BLaER1 treated with 17β-estradiol and CSF1 and Interleukin-3, amounts not matched to agents 10 nM and 100 nM (cell line): Measurements from ENCODE around the gene LITAF.
A peak's percentile ranks its signal among the peaks of the same experiment; 100 is the strongest.

Experiments
- H3K27ac ChIP-seq, 11 experiments: shearing (Covaris generic); formaldehyde crosslinking; 2 replicates each; pipeline ENCODE4 v1.8.1; 2022
- H3K27me3 ChIP-seq, 11 experiments: shearing (Covaris generic); formaldehyde crosslinking; 2 replicates each; pipeline ENCODE4 v1.8.1; 2022
- H3K36me3 ChIP-seq, 11 experiments: shearing (Covaris generic); formaldehyde crosslinking; 2 replicates each; pipeline ENCODE4 v1.8.1; 2022
- H3K4me1 ChIP-seq, 10 experiments: shearing (Covaris generic); formaldehyde crosslinking; 2 replicates each; pipeline ENCODE4 v1.8.1; 2022
- H3K4me2 ChIP-seq, 11 experiments: shearing (Covaris generic); formaldehyde crosslinking; 2 replicates each; pipeline ENCODE4 v1.8.1; 2022
- H3K4me3 ChIP-seq, 10 experiments: shearing (Covaris generic); formaldehyde crosslinking; 2 replicates each; pipeline ENCODE4 v1.8.1; 2022
- H3K9ac ChIP-seq, 11 experiments: shearing (Covaris generic); formaldehyde crosslinking; 2 replicates each; pipeline ENCODE4 v1.8.1; 2022
- H3K9me3 ChIP-seq, 11 experiments: shearing (Covaris generic); formaldehyde crosslinking; replicated peaks in 1 of 11; 2 replicates each; pipeline ENCODE4 v1.8.1; 2022
- H4K20me1 ChIP-seq, 11 experiments: shearing (Covaris generic); formaldehyde crosslinking; 2 replicates each; pipeline ENCODE4 v1.8.1; 2022
- Cebpa-rat ChIP-seq, 11 experiments: shearing (Covaris generic); IDR thresholded peaks; 2 replicates each; pipeline ENCODE4 v1.8.1; 2022

Gene LITAF

GRCh38 chr16:11624205-11624604, 37.5 kb upstream of the LITAF start:
- Histone ChIP-seq H3K36me3 (no peaks in the 10 kb centered on the region), H3K4me2 (peak overlapping the region; percentile 75 to 99 (median 96)), H4K20me1 (no peaks in the 10 kb centered on the region; a peak in 1 of 22 replicates), H3K4me1 (peaks cover 99 to 100% (median 100%) of the 10 kb centered on the region in 10 experiments), H3K27ac (peak overlapping the region; percentile 69 to 93 (median 87); a peak in 20 of 22 replicates), H3K27me3 (no peaks in the 10 kb centered on the region), H3K4me3 (peak overlapping the region in 2 of 10 experiments; percentile 1 to 22; a peak in 3 of 20 replicates), H3K9ac (peak overlapping the region in 9 of 11 experiments; percentile 2 to 74 (median 58); a peak in 11 of 22 replicates), H3K9me3 (peaks cover 6 to 10% (median 8%) of the 10 kb centered on the region in 11 experiments; a peak in 14 of 22 replicates)
- TF ChIP-seq Cebpa-rat (IDR thresholded peaks at IDR 0.05), result no peak

GRCh38 chr16:11621920-11622651, 35.4 kb upstream of the LITAF start:
- no peaks in the 10 kb centered on the region for H4K20me1 ChIP-seq
- peaks cover 94 to 100% (median 98%) of the 10 kb centered on the region in 10 experiments for H3K4me1 ChIP-seq
- TF ChIP-seq Cebpa-rat (IDR thresholded peaks at IDR 0.05), result no peak
- peak overlapping the region; percentile 71 to 82 (median 75); a peak in 21 of 22 replicates for H3K9ac ChIP-seq
- peak overlapping the region; percentile 14 to 52 (median 34); a peak in 16 of 20 replicates for H3K4me3 ChIP-seq
- H3K27ac ChIP-seq, result peak overlapping the region; percentile 66 to 93 (median 86)
- peak overlapping the region; percentile 75 to 99 (median 96) for H3K4me2 ChIP-seq
- H3K27me3 ChIP-seq, result no peaks in the 10 kb centered on the region
- H3K36me3 ChIP-seq, result no peaks in the 10 kb centered on the region
- H3K9me3 ChIP-seq, result peaks cover 6 to 10% (median 8%) of the 10 kb centered on the region in 11 experiments; a peak in 14 of 22 replicates

- Histone ChIP-seq H3K9ac (peak overlapping the region; percentile 71 to 82 (median 75); a peak in 21 of 22 replicates), H4K20me1 (no peaks in the 10 kb centered on the region), H3K4me1 (peaks cover 89 to 99% (median 94%) of the 10 kb centered on the region in 10 experiments), H3K4me2 (peak overlapping the region; percentile 75 to 99 (median 96)), H3K27me3 (no peaks in the 10 kb centered on the region), H3K4me3 (peak overlapping the region; percentile 14 to 52 (median 34); a peak in 15 of 20 replicates), H3K9me3 (peaks cover 6 to 10% (median 8%) of the 10 kb centered on the region in 11 experiments; a peak in 14 of 22 replicates), H3K27ac (peak overlapping the region; percentile 66 to 93 (median 86); a peak in 21 of 22 replicates), H3K36me3 (no peaks in the 10 kb centered on the region)
- no peak for TF ChIP-seq Cebpa-rat (IDR thresholded peaks at IDR 0.05)
Observed at GRCh38 chr16:11621539-11621919, 34.8 kb upstream of the LITAF start.

- peak overlapping the region; percentile 21 to 93 (median 86); a peak in 19 of 22 replicates for H3K27ac ChIP-seq
- 0 out of 20 replicates have a peak overlapping the region, but pooled peaks of 1 of the 10 experiments have one; percentile 2 for H3K4me3 ChIP-seq
- H3K27me3 ChIP-seq, result no peaks in the 10 kb centered on the region
- H3K36me3 ChIP-seq, result no peaks in the 10 kb centered on the region
- H4K20me1 ChIP-seq, result no peaks in the 10 kb centered on the region
- peak overlapping the region; percentile 75 to 99 (median 96) for H3K4me2 ChIP-seq
- no peak for TF ChIP-seq Cebpa-rat (IDR thresholded peaks at IDR 0.05)
- peaks cover 78 to 98% (median 93%) of the 10 kb centered on the region in 10 experiments for H3K4me1 ChIP-seq
- H3K9me3 ChIP-seq, result peaks cover 6 to 10% (median 8%) of the 10 kb centered on the region in 11 experiments; a peak in 14 of 22 replicates
- H3K9ac ChIP-seq, result peak overlapping the region in 7 of 11 experiments; percentile 71 to 80 (median 76); a peak in 11 of 22 replicates
Observed at GRCh38 chr16:11620243-11621003, 33.7 kb upstream of the LITAF start.

- no peak overlapping the region for H3K4me3 ChIP-seq
- peak in 2 of 11 experiments; percentile 26 to 41; a peak in 1 of 22 replicates for TF ChIP-seq Cebpa-rat (IDR thresholded peaks at IDR 0.05)
- peak overlapping the region; percentile 37 to 80 (median 70); a peak in 20 of 22 replicates for H3K9ac ChIP-seq
- peak overlapping the region; percentile 66 to 93 (median 86); a peak in 21 of 22 replicates for H3K27ac ChIP-seq
- peak overlapping the region; percentile 73 to 98 (median 96) for H3K4me2 ChIP-seq
- H3K27me3 ChIP-seq, result no peaks in the 10 kb centered on the region
- H3K4me1 ChIP-seq, result peaks cover 78 to 98% (median 92%) of the 10 kb centered on the region in 10 experiments
- no peaks in the 10 kb centered on the region for H3K36me3 ChIP-seq
- peaks cover 6 to 10% (median 8%) of the 10 kb centered on the region in 11 experiments; a peak in 14 of 22 replicates for H3K9me3 ChIP-seq
- H4K20me1 ChIP-seq, result no peaks in the 10 kb centered on the region
Observed at GRCh38 chr16:11619327-11619851, 32.7 kb upstream of the LITAF start.

GRCh38 chr16:11618107-11618717, 31.5 kb upstream of the LITAF start:
- Histone ChIP-seq H3K27ac (peak overlapping the region; percentile 66 to 93 (median 86); a peak in 21 of 22 replicates), H3K4me3 (no peak overlapping the region), H3K9me3 (peaks cover 6 to 10% (median 8%) of the 10 kb centered on the region in 11 experiments; a peak in 14 of 22 replicates), H3K9ac (peak overlapping the region; percentile 37 to 80 (median 70); a peak in 16 of 22 replicates), H4K20me1 (no peaks in the 10 kb centered on the region), H3K27me3 (no peaks in the 10 kb centered on the region), H3K4me2 (peak overlapping the region; percentile 73 to 98 (median 96)), H3K36me3 (no peaks in the 10 kb centered on the region), H3K4me1 (peaks cover 78 to 98% (median 92%) of the 10 kb centered on the region in 10 experiments)
- TF ChIP-seq Cebpa-rat (IDR thresholded peaks at IDR 0.05), result no peak

- Histone ChIP-seq H3K27ac (peak overlapping the region in 6 of 11 experiments; percentile 9 to 52 (median 29); a peak in 7 of 22 replicates), H3K9ac (no peak overlapping the region), H3K9me3 (peaks cover 6 to 10% (median 8%) of the 10 kb centered on the region in 11 experiments; a peak in 14 of 22 replicates), H3K27me3 (no peaks in the 10 kb centered on the region), H3K4me2 (peak overlapping the region in 9 of 11 experiments; percentile 0 to 84 (median 8); a peak in 5 of 22 replicates), H3K4me3 (no peak overlapping the region), H3K36me3 (no peaks in the 10 kb centered on the region), H4K20me1 (no peaks in the 10 kb centered on the region), H3K4me1 (peaks cover 78 to 98% (median 92%) of the 10 kb centered on the region in 10 experiments)
- TF ChIP-seq Cebpa-rat (IDR thresholded peaks at IDR 0.05), result no peak
Observed at GRCh38 chr16:11615748-11616447, 29.2 kb upstream of the LITAF start.
